ENCODE data around the gene MAP3K13. TPM values are rescaled to one million over a fixed set of nuclear protein-coding genes. Genes with fewer than 3 reads are reported as not detected.

MAP3K13 gene
- total RNA-seq, 1 donor, result 16.3 TPM

- no peak overlapping the region for H3K4me3 ChIP-seq (ENCODE audit: insufficient read depth, low read length)
- no peak for DNase-seq (ENCODE audit: insufficient read length, low spot score, missing footprints)
- no peaks in the 10 kb centered on the region for H3K9me3 ChIP-seq (ENCODE audit: low read depth, low read length)
- no peak overlapping the region for H3K4me2 ChIP-seq (ENCODE audit: insufficient read depth, low read length)
- no peak overlapping the region for H3K27ac ChIP-seq (ENCODE audit: low read depth, low read length)
- no peaks in the 10 kb centered on the region for H3K27me3 ChIP-seq (ENCODE audit: insufficient read depth, low read length)
- peaks cover 5% of the 10 kb centered on the region for H3K4me1 ChIP-seq (ENCODE audit: insufficient read depth, low read length)
- H2AFZ ChIP-seq (ENCODE audit: low read length), result no peak overlapping the region
- no peaks in the 10 kb centered on the region for H4K20me1 ChIP-seq (ENCODE audit: insufficient read depth, low read length)
- no peaks in the 10 kb centered on the region for H3K36me3 ChIP-seq (ENCODE audit: insufficient read depth, low read length)
- TF ChIP-seq CTCF (IDR thresholded peaks at IDR 0.05; ENCODE audit: extremely low read depth, low read depth, low read length), result no peak
- H3K79me2 ChIP-seq (ENCODE audit: insufficient read depth, low read length), result no peaks in the 10 kb centered on the region
Measured at GRCh38 chr3:185400866-185401265, 37.9 kb downstream of the MAP3K13 start.

GRCh38 chr3:185401319-185401955 is 38.5 kb downstream of the MAP3K13 start:
- Histone ChIP-seq H3K36me3 (ENCODE audit: insufficient read depth, low read length) (no peaks in the 10 kb centered on the region), H3K79me2 (ENCODE audit: insufficient read depth, low read length) (no peaks in the 10 kb centered on the region), H3K27ac (ENCODE audit: low read depth, low read length) (no peak overlapping the region), H3K27me3 (ENCODE audit: insufficient read depth, low read length) (no peaks in the 10 kb centered on the region), H2AFZ (ENCODE audit: low read length) (no peak overlapping the region), H4K20me1 (ENCODE audit: insufficient read depth, low read length) (no peaks in the 10 kb centered on the region), H3K4me3 (ENCODE audit: insufficient read depth, low read length) (no peak overlapping the region), H3K4me2 (ENCODE audit: insufficient read depth, low read length) (no peak overlapping the region), H3K4me1 (ENCODE audit: insufficient read depth, low read length) (peaks cover 5% of the 10 kb centered on the region), H3K9me3 (ENCODE audit: low read depth, low read length) (no peaks in the 10 kb centered on the region)
- no peak for TF ChIP-seq CTCF (IDR thresholded peaks at IDR 0.05; ENCODE audit: extremely low read depth, low read depth, low read length)
- no peak for DNase-seq (ENCODE audit: insufficient read length, low spot score, missing footprints)

GRCh38 chr3:185402561-185402960 is 39.6 kb downstream of the MAP3K13 start:
- H3K79me2 ChIP-seq (ENCODE audit: insufficient read depth, low read length), result no peaks in the 10 kb centered on the region
- H3K27me3 ChIP-seq (ENCODE audit: insufficient read depth, low read length), result no peaks in the 10 kb centered on the region
- no peak for TF ChIP-seq CTCF (IDR thresholded peaks at IDR 0.05; ENCODE audit: extremely low read depth, low read depth, low read length)

GRCh38 chr3:185403002-185403401 is 40.1 kb downstream of the MAP3K13 start:
- no peak for DNase-seq (ENCODE audit: insufficient read length, low spot score, missing footprints)
- H3K4me3 ChIP-seq (ENCODE audit: insufficient read depth, low read length), result no peak overlapping the region
- no peak overlapping the region for H3K4me2 ChIP-seq (ENCODE audit: insufficient read depth, low read length)
- no peaks in the 10 kb centered on the region for H3K27me3 ChIP-seq (ENCODE audit: insufficient read depth, low read length)
- H2AFZ ChIP-seq (ENCODE audit: low read length), result no peak overlapping the region
- peaks cover 5% of the 10 kb centered on the region for H3K4me1 ChIP-seq (ENCODE audit: insufficient read depth, low read length)
- no peak for TF ChIP-seq CTCF (IDR thresholded peaks at IDR 0.05; ENCODE audit: extremely low read depth, low read depth, low read length)
- no peaks in the 10 kb centered on the region for H4K20me1 ChIP-seq (ENCODE audit: insufficient read depth, low read length)
- no peaks in the 10 kb centered on the region for H3K36me3 ChIP-seq (ENCODE audit: insufficient read depth, low read length)
- no peaks in the 10 kb centered on the region for H3K79me2 ChIP-seq (ENCODE audit: insufficient read depth, low read length)
- no peak overlapping the region for H3K27ac ChIP-seq (ENCODE audit: low read depth, low read length)
- no peaks in the 10 kb centered on the region for H3K9me3 ChIP-seq (ENCODE audit: low read depth, low read length)

More at GRCh38 chr3:185402561-185402960, 39.6 kb downstream of the MAP3K13 start:
- H3K9me3 ChIP-seq (ENCODE audit: low read depth, low read length), result no peaks in the 10 kb centered on the region
- no peak for DNase-seq (ENCODE audit: insufficient read length, low spot score, missing footprints)
- H4K20me1 ChIP-seq (ENCODE audit: insufficient read depth, low read length), result no peaks in the 10 kb centered on the region
- peaks cover 5% of the 10 kb centered on the region for H3K4me1 ChIP-seq (ENCODE audit: insufficient read depth, low read length)
- no peak overlapping the region for H3K4me2 ChIP-seq (ENCODE audit: insufficient read depth, low read length)
- no peak overlapping the region for H3K27ac ChIP-seq (ENCODE audit: low read depth, low read length)
- H3K36me3 ChIP-seq (ENCODE audit: insufficient read depth, low read length), result no peaks in the 10 kb centered on the region
- no peak overlapping the region for H2AFZ ChIP-seq (ENCODE audit: low read length)
- no peak overlapping the region for H3K4me3 ChIP-seq (ENCODE audit: insufficient read depth, low read length)

All from osteoblast (primary cell).